GM18517 (cell line): ENCODE measurements around the gene ULK1.
A peak's percentile ranks its signal among the peaks of the same experiment; 100 is the strongest.

Source experiments
- ATAC-seq: cut with Tn5 transposase; IDR thresholded peaks from one replicate; pipeline ENCODE4 v1.9.1; 2021; ENCODE audit warnings: mild to moderate bottlenecking, moderate library complexity; ENCODE audit not compliant: unreplicated experiment

Gene ULK1

DNA sequence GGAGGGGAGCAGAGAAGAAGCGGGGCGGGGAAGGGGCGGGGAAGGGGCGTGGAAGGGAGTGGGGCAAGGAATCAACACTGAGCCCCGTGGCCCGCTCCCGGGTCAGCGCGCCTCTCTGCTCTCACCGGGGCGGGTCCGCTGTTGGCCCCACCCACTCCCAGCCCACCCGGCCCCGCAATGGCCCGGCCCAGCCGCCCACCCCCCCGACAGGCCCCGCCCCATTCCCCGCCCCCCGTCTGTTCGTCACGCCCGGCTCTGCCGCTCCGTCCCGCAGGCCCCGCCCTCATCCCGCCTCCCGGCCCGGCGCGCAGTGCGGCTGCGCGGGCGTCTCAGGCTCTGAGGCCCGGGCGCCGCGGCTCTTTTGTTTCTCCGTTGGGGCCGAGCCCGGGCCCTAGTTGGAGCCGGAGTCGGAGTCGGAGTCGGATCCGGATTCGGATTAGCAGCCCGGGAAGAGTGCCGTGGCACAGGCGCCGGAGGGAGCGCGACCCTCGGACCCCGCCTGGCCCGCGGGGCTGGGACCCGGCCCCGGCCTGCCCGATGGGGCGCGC lies at the start of gene ULK1:
TSS of gene ULK1 (plus strand) at position 310 of the 548 bp plus-strand sequence. CDS start 380 bp downstream, outside the sequence.
- peak; percentile 68 for ATAC-seq

DNA sequence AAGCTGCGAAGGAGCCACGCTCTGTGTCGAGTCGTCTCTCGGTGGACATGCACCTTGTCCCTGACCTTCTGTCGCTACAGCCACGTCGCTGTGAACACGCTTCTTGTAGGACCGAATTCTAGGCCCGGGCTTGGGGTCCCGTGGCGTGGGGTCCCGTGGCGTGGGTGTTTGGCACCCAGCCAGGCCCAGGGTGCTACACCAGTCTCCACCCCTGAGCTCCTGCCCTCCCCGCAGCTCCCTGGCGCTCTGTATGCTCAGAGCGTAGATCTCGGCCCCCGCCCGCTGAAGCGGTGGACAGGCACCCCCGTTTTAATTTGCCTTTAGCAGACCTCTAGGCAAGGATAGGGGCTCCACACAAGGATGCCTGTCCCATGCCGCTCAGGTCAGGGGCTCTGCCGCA lies 49.8 kb upstream of the ULK1 start:
- ATAC-seq = no peak

DNA sequence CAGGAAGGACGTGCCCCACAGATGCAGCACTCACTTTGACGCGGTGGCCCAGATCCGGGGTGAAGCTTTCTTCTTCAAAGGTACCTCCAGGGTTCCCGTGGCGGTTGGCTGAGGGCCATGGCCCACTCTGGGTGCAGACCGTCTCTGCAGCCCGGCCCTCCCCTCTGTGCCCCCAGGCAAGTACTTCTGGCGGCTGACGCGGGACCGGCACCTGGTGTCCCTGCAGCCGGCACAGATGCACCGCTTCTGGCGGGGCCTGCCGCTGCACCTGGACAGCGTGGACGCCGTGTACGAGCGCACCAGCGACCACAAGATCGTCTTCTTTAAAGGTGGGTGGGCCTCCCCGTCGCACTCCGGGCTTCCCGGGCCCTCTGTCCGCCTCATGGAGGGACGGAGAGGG lies 49.3 kb upstream of the ULK1 start:
- no peak for ATAC-seq

DNA sequence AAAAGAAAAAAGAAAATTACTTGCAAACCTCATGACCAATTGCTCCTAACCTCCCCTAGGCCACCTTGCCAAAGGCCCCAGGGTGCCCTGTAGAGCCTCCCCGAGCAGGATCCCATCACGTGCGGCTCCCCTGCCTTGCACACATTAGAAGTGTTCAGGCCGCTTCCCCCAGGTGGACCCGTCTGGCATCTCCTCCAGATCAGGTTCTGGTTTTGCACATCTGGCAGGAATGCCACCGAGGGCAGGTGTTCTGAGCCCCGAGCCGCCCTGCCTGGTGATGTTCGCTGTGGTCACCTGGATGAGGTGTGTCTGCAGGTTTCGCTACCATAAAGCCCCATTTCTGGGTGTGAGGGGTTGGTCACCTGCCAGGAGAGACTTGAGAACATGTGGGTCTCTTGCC lies 47.0 kb upstream of the ULK1 start:
- no peak for ATAC-seq

DNA sequence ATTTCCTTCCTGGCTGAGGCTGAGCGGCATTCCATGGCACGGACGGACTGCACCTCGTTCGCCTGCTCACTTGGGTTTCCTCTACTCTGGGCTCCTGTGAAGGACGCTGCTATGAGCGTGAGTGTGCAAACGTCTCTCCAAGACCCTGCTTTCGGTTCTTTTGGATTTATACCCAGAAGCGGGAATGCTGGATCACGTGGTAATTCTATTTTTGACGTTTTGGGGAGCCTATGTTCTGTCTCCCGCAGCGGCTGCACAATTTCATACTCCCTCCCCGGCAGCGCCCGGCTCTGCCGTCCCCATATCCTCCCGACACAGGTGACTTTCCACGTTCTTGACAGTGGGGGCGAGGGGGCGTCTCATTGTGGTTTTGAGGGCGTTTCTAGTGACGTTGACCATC lies 45.7 kb upstream of the ULK1 start:
- no peak for ATAC-seq

DNA sequence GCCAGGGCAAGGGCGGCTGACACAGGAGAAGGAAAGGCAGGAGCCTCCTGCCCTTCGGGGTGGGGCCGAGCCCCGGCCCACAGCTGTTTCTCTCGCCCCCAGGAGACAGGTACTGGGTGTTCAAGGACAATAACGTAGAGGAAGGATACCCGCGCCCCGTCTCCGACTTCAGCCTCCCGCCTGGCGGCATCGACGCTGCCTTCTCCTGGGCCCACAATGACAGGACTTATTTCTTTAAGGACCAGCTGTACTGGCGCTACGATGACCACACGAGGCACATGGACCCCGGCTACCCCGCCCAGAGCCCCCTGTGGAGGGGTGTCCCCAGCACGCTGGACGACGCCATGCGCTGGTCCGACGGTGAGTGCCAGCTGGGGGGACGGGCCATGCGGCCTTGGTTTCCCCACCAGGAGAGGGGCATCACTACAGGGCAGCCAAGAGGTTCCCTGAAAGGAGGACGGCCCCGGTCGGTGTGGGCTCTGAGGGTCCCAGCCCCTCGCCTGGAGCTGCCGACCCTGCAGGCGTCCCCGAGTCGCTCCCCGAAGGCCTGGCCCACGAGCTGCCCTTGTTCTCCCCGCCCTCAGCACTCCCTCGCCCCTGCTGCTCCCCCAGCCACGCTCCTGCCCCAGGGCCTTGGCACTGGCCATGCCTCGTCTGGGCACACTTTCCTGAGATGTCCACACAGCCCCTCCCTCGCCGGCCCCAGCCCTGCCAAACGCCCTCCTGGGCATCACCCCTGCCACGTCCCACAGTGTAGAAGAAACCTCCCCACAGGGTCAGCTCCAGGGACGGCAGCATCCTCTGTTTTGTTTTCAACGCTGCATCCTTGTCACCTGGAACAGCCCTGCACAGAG lies 44.5 kb upstream of the ULK1 start:
- no peak for ATAC-seq

DNA sequence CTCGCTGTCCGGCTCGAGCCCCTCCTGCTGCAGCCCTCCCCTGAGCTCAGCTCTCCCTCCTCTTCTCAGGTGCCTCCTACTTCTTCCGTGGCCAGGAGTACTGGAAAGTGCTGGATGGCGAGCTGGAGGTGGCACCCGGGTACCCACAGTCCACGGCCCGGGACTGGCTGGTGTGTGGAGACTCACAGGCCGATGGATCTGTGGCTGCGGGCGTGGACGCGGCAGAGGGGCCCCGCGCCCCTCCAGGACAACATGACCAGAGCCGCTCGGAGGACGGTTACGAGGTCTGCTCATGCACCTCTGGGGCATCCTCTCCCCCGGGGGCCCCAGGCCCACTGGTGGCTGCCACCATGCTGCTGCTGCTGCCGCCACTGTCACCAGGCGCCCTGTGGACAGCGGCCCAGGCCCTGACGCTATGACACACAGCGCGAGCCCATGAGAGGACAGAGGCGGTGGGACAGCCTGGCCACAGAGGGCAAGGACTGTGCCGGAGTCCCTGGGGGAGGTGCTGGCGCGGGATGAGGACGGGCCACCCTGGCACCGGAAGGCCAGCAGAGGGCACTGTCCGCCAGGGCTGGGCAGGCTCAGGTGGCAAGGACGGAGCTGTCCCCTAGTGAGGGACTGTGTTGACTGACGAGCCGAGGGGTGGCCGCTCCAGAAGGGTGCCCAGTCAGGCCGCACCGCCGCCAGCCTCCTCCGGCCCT lies 43.4 kb upstream of the ULK1 start:
- no peak for ATAC-seq

DNA sequence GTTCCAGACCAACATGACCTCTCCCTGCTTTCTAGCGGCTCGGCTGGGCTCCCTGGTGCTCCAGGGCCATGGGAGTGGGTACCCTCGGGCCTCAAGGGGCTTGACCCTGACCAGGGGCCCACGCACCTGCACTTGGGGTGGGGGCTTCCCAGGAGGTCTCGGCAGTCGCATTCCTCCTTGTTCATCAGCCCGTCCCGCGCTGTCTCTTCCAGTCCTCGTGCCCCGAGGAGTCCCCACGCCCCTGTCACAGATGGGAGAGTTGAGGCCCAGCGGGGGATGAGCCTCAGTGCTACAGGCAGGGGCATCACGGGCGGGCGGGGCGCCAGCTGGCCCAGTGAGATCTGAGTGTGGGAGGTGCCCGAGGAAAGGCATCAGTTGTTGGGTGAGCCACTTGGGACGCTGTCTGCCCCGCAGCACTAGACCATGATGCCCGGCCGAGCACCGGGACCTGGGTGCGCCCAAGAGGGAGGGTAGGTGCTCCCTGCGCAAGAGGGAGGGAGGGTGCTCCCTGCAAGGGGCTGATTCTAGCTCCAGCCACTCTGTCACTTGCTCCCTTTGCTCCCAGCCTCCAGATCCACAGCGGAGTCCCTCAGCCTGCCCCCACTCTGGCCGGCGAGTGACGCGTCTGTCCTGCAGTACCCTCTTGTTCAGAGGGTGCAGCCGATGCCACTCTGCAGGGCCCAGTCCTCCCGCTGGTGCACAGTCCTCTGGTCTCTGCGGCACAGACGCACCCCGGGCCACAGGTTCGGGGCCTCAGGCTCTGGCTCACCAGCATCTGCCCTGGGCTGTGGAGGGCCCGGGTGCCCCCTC lies 42.5 kb upstream of the ULK1 start:
- no peak for ATAC-seq

DNA sequence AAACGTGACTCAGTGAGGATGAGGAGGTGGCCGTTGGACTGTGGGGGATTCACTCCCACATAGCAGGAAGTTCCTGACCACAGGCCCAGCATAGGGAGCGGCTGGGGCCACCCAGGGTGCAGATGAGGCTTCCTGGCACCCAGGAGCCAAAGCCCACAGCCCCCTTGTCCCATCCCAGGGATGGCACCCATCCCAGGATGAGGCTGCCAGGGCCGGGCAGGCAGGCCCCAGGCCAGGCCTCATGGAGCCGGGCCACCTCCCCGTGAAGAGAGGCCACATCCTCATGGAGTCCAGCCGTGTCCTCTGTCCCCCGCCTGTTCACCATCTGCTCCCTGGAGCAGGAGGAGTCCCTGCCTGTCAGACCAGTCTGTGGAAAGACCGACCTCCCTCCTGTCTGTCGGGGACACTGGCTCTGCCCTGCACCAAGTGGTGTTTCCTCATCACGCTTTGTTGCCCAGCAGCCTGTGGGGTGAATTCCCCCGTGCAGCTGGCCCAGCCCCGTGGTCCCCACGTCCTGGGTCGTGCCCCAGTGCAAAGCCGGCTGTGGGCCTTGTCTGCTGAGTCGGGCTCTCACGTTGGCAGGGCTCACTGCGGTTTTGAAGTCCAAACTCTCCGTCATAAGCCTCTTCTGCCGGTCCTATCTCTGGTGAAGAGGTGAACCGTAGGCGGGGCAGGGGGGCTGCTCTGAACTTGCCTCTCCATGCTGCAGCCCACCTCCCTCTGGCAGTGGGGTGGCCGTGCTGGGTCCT lies 41.7 kb upstream of the ULK1 start:
- no peak for ATAC-seq

DNA sequence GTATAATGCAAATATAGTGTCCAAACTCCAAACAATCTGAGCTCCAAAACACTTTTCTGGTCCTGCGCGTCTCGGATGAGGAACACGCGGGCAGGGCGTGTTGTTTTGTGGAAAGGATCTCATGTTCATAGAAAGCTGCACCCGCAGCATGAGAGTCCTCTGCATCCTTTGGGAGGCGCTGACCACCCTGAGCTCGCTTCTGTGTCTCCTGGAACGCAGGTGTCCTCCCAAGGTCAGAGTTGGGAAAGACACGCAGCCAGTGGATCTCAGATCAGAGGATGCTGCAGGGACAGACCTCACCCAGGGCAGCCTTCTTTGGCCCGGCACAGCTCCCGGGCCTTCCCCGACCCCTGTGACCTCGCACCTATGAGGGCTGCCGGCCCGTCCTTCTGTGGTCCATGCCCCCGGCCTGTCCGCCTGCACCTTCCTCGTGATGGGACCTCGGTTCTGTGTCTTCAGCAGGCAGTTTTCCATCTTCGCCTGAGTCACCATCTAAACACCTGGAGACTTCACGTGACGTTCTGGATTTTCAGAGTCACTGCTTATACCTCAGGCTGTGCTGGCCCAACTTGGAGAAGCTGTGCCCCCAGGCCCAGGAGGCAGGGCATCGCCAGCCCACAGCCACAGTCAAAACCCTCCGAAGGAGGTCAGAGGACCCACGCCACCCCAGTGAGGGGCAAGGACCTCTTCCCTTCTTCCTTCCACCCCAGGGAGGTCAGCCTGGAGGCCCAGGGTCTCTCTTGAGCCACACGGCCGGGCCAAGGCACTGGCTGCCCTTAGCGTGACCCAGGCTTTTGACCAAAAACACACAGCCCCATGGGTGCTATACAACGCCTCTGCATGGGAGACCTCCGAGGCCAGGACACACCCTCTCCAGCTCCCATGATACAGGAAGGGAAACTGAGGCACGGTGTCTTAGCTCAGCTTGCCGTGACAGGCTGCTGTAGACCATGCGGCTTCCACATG lies 40.3 kb upstream of the ULK1 start:
- ATAC-seq = no peak

DNA sequence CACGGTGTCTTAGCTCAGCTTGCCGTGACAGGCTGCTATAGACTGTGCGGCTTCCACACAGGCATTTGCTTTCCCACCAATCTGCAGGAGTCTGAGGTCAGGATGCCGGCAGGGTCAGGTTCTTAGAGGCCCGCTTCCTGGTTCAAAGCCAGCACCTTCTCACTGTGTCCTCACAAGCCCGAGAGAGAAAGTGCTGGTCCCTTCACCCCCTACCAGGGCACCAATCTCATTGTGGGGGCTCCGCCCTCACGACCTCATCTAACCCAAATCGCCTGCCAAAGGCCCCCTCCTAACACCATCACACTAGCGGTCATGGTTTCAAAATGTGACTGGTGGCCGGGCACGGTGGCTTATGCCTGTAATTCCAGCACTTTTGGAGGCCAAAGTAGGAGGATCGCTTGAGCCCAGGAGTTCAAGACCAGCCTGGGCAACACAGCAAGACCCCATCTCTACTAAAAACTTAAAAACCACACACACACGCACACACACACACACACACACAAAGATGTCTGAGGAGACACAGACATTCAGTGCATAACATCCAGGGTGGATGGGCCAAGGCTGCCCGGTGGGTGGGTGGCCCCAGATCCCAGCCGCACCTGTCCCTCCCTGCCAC lies 39.5 kb upstream of the ULK1 start:
- ATAC-seq = no peak

DNA sequence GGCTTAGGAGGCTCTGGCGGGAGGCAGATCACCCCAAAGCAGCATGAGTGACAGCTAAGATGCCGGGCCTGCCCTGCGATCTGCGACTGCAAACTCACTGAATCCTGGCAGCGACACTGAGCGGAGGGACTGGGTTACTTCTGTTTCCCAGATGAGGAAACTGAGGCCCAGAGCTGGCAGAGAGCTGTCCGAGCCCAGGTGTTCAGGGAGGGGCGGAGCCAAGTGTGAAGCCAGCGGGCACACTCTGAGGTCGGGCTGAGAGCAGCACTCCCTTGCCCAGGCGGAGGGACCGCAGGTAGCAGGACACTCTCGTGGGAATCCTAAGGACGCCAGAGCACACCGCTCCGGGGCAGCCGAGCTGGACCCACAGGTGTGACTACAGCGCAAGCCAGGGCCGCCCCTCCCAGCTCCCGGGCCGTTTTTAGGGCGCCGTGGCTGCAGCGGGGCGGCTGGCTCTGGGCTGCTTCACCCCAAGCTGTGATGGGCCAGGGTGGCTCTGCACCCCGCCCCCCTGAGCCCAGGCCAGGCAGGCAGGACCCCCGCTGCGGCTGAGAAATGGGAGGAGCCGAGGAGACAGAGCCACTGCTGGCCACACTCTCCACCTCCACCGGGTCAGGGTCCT lies 38.8 kb upstream of the ULK1 start:
- no peak for ATAC-seq

DNA sequence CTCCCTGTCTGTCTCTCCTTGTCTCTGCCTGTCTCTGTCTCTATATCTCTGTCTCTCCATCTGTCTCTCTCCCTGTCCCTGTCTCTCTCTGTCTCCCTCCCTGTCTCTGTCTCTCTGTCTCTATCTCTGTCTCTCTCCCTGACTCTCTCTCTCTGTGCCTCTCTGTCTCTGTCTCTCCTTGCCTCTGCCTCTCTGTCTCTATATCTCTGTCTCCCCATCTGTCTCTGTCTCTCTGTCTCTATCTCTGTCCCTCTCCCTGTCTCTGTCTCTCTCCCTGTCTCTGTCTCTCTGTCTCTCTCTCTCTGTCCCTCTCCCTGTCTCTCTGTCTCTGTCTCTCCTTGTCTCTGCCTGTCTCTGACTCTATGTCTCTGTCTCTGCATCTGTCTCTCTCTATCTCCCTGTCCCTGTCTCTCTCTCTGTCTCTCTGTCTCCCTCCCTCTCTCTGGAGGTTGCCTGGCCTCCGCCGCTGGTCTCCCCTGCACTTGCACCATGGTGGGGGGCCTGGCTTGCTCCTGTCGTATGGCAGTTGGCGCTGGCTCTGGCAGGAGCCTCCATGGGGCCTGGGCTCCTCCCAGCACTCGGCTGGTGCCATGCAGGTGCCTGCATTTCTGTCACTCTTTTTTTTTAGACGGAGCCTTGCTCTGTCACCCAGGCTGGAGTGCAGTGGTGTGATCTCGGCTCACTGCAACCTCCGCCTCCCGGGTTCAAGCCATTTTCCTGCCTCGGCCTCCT lies 37.9 kb upstream of the ULK1 start:
- ATAC-seq = no peak

DNA sequence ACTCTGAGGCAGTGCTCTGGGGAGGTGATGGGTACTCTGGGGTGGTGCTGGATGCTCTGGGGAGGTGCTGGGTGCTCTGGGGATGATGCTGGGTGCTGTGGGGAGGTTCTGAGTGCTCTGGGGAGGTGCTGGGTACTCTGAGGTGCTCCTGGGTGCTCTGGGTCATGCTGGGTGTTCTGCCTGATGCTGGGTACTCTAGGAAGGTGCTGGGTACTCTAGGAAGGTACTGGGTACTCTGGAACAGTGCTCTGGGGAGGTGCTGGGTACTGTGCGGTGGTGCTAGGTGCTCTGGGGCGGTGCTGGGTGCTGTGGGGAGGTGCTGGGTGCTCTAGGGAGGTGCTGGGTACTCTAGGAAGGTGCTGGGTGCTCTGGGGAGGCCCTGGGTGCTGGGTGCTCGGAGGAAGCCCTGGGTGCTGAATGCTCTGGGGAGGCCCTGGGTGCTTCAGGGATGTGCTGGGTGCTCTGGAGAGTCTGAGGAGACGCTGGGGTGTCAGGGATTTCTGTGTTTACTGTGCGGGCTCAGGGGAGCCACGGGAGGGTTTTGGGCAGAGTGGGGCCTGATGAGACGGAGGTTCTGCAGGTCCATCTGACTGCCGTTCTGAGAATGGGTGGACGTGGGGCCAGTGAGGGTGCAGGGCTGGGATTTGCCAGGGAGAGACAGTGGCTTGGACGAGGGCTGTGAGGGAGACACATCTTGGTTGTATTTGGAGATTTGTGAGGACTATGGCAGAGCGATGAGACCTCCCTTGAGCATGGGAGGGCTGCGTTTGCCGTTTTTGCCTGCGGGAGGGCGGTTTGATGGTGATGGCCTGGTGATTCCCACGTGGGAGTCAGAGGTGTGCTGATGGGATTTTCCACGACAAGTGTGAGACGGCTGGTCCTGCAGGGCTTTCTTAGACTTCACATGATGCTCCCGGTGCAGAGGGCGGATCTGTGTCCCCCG lies 36.2 kb upstream of the ULK1 start:
- ATAC-seq = no peak

DNA sequence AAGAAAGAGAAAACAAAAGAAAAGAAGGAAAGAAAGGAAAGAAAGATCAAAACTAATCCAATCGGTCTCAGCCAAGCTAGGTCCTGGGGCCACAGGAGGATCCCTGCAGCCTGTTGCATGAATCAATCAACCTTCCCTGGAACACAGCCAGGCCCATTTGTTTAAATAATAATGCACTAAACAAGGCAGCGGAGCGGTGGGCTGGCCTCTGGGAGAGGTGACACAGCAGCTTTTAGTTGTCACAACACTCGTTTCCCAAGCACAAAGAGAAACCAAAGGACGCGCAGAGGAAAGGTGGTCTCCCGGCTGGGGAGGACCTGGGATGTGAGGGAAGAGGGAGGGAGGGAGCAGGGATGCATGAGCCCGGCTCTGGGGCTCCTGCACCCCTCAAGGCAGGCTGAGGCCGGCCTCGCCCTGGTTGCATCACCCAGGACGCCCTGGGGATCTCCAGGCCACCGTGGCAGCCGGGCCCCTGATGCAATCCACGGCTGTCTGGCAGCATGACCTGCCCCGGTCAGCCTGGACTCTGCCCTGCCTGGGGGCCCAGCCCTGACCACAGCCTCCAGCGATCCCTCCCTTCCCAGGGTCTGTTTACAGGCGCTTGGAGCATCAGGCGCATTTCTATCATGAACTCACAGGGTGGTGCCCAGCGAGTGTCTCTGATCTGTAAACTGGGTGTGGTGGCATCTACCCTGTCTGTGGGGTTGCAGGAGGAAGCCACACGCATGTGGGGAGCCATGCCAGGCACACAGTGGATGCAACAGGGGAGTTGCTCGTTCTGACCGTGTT lies 33.8 kb upstream of the ULK1 start:
- no peak for ATAC-seq
